Ectodermal cell (in vitro differentiated cells): Measurements from ENCODE around the gene TMUB1.

Experiments used
- H3K27ac ChIP-seq: 2 replicates; pipeline ENCODE4 v1.7.0; 2013; ENCODE audit warnings: mild to moderate bottlenecking, low read depth, low read length; ENCODE audit not compliant: insufficient read depth, poor library complexity, severe bottlenecking
- H3K27me3 ChIP-seq: 2 replicates; pipeline ENCODE4 v1.7.0; 2013; ENCODE audit warnings: mild to moderate bottlenecking, low read length; ENCODE audit not compliant: insufficient read depth, control insufficient read depth, poor library complexity, severe bottlenecking
- H3K36me3 ChIP-seq: one replicate; pipeline ENCODE4 v1.7.0; 2013; ENCODE audit warnings: low read length; ENCODE audit not compliant: control insufficient read depth, insufficient read depth
- H3K4me1 ChIP-seq: one replicate; pipeline ENCODE4 v1.7.0; 2013; ENCODE audit warnings: low read length; ENCODE audit not compliant: control insufficient read depth, insufficient read depth
- H3K4me3 ChIP-seq: 2 replicates; pipeline ENCODE4 v1.7.0; 2013; ENCODE audit warnings: low read depth, low read length, control low read depth; ENCODE audit not compliant: insufficient read depth
- H3K9me3 ChIP-seq: 2 replicates; pipeline ENCODE4 v1.7.0; 2013; ENCODE audit warnings: mild to moderate bottlenecking, low read length, moderate library complexity; ENCODE audit not compliant: control insufficient read depth
- WGBS, 2 experiments: methylation state at CpG; one replicate each; pipeline ENCODE4 v1.1.7; 2013; ENCODE audit warnings: missing lambda C conversion rate in 2 of 2; 5-methylcytosine and 5-hydroxymethylcytosine counted together

The TMUB1 gene

DNA sequence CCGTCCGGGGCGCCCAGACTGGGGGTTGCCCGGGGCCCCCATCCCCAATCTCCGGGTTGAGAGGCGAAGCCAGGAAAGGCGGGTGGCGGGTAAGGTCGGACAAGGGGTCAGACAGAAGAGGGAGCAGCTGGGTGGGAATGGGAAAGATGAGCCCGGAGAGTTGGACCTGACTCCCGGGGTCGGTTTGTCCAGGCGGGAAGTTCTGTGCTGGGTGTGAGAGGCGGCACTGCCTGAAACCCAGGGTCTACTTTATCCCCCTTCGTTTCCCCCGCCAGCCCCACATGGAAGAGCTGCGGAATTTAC lies 23.2 kb downstream of the TMUB1 start:
- Histone ChIP-seq H3K27me3 (peaks cover 39% of the 10 kb centered on the region), H3K9me3 (no peaks in the 10 kb centered on the region)

DNA sequence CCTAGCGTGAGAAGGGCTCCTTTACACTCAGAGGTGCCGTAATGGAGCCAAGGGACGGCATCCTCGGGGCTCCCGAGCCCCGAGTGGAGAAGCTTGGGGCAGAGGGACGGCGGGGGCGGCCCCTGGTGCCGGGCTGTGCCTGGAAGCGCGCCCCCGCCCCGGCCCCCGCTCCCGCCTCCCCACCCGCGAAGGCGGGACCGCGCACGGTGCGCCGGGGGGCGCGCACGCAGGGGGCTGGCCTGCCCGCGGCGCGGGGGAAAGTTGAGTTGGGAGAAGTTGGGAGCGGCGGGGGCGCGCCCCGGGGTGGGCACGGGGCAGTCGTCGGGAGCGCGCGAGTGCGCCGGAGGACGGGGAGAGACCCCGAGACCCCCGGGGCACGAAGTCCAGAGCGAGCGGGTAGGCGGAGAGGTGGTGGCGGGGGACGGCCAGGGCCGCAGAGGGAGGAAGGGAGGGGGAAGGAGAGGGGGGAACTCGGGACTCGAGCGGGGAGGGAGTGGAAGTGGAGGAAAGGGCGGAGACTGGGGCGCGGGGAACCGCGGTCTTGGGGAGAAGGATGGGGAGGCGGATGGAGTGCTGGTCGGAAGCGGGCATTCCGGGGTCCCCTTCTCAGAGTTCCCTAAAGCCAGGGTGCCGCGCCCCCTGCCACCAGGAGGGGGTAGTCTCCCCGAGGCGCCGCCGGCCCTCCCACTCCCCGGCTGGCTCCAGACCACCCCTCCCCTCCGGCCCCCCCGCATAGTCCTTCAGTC lies 23.8 kb downstream of the TMUB1 start, which contains the start of gene SLC4A2:
Gene SLC4A2 (plus strand): TSS at position 223 of the 746 bp plus-strand sequence. CDS start 2,399 bp downstream, outside the sequence.
- no peaks in the 10 kb centered on the region for H3K9me3 ChIP-seq
- peaks cover 2% of the 10 kb centered on the region for H3K36me3 ChIP-seq
- 1% methylated on average over 65 to 75 of the region's 75 CpGs for WGBS, 2 experiments
- peak within 1 kb of the TSS; percentile 80 for H3K4me3 ChIP-seq
- H3K4me1 ChIP-seq = peaks cover 36% of the 10 kb centered on the region
- peak within 1 kb of the TSS; percentile 52 for H3K27ac ChIP-seq
- peaks cover 39% of the 10 kb centered on the region for H3K27me3 ChIP-seq

More for the DNA sequence above, 23.2 kb downstream of the TMUB1 start:
- Histone ChIP-seq H3K4me1 (peaks cover 36% of the 10 kb centered on the region), H3K4me3 (peak overlapping the region; percentile 80), H3K36me3 (peaks cover 7% of the 10 kb centered on the region), H3K27ac (no peak overlapping the region)
- 0 to 1% methylated on average over 17 of the region's 17 CpGs for WGBS, 2 experiments

DNA sequence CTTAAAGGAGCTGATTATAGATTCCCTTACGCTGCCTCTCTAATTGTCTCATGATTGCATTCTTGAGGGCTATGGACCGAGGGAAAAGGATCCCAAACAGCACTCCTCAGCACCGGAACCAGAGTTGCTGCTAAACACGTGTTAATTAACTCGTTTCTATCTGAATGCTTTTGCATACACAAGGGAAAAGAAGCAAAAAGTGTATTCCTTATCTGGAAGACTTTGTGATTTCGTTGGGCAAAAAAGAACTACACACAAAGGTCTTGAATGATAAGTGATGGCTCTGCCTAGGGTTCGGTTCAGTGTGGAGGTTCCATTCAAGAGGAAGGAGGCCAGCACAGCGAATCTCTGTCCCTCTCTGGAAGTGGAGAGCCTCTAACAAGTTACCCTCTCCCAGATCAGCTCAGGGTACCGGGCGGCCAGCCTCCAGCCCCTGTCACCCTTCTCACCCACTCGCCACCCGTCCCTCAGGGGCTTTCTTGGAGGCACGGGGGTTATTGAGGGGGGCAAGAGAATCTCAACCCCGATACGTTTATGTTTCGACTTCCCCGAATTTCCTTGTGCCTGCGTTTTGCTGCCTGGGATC lies 24.4 kb downstream of the TMUB1 start:
- Histone ChIP-seq H3K27me3 (peaks cover 39% of the 10 kb centered on the region), H3K27ac (peak overlapping the region; percentile 52), H3K36me3 (no peaks in the 10 kb centered on the region), H3K4me1 (peaks cover 36% of the 10 kb centered on the region), H3K4me3 (peak overlapping the region; percentile 80), H3K9me3 (no peaks in the 10 kb centered on the region)
- 19 to 20% methylated on average over 18 of the region's 18 CpGs for WGBS, 2 experiments

DNA sequence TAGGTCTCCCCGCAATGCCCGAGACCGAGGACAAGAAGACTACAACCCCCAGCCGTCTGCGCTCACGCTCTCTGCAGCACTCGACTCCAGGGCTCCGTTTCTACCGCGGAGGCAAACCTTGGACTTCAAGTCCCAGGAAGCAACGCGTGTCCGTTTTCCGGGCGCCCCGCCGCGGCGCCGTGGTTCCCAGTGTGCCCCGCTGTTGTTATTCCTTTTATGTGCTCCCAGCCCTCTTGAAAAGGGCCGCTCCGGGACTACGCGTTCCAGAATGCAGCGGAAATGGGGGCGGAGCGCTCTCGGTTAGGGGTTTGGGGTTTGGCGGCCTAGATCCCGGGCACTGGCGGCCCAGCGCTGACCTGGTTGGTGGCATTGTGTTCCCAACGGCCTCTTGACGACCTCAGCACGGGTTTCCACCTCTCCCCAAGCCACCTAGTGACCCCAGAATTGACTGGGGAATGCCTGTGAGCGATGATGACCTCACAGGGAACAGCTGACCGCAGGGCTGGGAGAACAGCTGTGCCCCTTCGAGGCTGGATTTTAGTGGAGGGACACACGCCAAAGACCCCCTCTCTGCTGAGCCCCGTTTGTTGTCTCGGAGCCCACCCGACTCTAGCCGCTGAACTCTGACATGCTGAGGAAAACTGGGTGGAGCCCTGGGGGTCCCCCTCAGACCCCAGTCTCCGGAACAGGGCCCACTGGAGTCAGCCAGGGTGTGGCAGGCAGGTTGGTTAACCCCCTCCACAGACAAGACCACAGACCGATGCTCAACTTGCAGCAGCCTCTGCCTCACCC lies 25.1 kb downstream of the TMUB1 start:
- Histone ChIP-seq H3K9me3 (no peaks in the 10 kb centered on the region), H3K4me1 (peaks cover 36% of the 10 kb centered on the region), H3K4me3 (peak overlapping the region; percentile 80), H3K36me3 (no peaks in the 10 kb centered on the region), H3K27me3 (peaks cover 39% of the 10 kb centered on the region), H3K27ac (peak overlapping the region; percentile 6)
- WGBS, 2 experiments = 6 to 8% methylated on average over 46 of the region's 46 CpGs

DNA sequence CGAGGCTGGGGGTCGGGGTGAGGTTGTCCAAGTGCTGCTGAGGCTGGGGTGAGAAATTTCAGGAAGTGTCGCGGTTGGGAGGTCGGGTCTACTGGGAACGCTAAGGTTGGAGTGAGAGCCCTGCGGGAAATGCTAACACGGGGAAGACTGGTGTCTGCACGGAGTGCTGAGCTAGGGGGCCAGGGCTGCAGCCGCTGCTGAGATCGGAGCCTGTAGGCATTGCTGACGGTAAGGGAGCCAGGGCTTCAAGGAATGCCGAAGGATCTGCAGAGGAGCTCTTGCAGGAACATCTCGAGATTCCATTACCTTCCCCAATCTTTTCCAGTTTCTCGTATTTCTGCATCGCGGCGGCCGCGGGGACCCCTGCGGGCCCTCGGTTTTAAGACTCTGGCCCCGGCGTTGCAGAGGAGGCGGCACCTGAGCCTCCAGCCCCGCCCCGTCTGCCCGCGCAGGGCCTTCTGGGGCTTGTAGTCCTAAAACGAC lies 25.7 kb downstream of the TMUB1 start, which contains the start of gene CDK5:
Gene CDK5 (minus strand): TSS at position 392 of the 483 bp plus-strand sequence. CDS start 49 bp downstream, at position 343.
- Histone ChIP-seq H3K9me3 (no peaks in the 10 kb centered on the region), H3K4me1 (peaks cover 32% of the 10 kb centered on the region), H3K27ac (peak within 1 kb of the TSS; percentile 6), H3K27me3 (peaks cover 40% of the 10 kb centered on the region), H3K4me3 (peak within 1 kb of the TSS; percentile 80), H3K36me3 (no peaks in the 10 kb centered on the region)
- WGBS, 2 experiments = 1% methylated on average over 30 of the region's 30 CpGs

DNA sequence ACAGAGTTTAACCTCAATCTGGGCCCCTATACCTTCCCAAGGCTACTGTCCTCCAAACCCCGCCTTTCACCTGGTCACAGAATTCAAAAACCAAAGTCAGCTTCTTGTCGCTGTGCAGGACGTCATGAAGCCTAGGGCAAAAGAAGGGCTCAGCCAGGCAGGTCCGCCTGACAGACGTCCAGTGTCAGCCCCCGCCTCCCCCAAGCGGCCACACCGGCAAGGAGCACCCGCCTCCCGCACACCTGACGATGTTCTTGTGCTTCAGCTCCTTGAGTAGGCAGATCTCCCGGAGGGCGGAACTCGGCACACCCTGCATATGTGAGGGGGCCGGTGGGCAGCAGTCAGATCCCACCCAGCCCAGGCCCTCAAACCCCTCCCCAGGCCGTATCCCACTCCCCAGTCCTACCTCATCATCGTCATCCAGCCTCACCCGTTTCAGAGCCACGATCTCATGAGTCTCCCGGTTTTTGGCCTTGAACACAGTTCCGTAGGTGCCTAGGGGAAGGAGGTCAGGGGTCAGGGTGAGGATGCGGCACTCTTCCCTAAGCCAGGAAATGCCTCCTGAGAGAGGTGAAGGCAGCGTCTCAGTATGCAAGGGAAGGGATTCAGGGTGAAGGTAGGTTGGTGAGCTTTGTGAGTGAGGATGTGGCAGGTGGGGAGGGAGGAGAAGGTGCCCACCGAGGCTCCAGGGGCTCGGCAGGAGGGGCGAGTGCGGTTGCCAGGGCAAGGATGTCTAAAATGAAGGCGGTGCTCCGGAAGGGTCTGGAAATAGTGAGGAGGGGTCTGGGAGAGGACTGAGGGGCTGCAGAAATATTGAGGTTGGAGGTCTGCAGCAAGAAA lies 26.4 kb downstream of the TMUB1 start:
- WGBS, 2 experiments = 23 to 29% methylated on average over 29 of the region's 29 CpGs

DNA sequence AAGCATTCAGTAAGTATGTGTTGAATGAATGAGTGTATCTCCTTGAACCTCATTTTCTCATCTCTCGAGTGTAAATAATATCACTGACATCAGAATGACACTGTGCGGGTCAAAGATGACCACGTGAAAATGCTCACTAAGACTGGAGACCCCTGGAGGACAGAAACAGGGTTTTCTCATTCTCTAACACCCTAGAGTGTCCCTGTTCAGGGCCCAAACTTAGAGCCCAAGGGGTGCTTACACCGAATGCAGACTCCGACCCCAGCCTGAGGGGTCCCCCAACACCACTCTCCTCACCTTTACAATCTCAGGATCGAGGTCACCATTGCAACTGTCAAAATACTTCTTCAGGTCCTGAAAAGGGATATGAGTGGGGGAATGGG lies 27.0 kb downstream of the TMUB1 start:
- no peaks in the 10 kb centered on the region for H3K9me3 ChIP-seq
- H3K27me3 ChIP-seq = peaks cover 42% of the 10 kb centered on the region
- WGBS, 2 experiments = 84 to 87% methylated on average over 5 to 6 of the region's 6 CpGs
- H3K36me3 ChIP-seq = no peaks in the 10 kb centered on the region
- peaks cover 21% of the 10 kb centered on the region for H3K4me1 ChIP-seq
- no peak overlapping the region for H3K4me3 ChIP-seq
- H3K27ac ChIP-seq = no peak overlapping the region

More for the DNA sequence above, 26.4 kb downstream of the TMUB1 start:
- Histone ChIP-seq H3K27me3 (peaks cover 43% of the 10 kb centered on the region), H3K4me3 (peak overlapping the region; percentile 44), H3K9me3 (no peaks in the 10 kb centered on the region), H3K27ac (no peak overlapping the region), H3K36me3 (no peaks in the 10 kb centered on the region), H3K4me1 (peaks cover 27% of the 10 kb centered on the region)

DNA sequence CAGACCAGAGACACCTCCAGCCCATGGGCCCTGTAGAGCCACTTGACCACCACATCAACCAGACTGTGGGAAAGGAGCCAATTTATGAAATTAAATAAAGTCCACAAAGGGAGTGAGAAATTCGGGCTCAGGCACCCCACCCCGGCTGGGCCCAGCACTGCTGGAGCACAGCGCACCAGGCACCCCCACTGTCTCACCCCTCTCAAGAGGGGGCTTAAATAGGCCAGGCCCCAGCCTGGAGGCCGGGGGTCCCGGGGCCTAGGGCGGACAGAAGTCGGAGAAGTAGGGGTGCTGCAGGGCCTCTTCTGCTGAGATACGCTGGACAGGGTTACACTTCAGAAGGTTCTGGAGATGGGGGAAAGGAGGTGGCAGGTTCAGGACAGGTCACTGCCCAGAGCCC lies 29.5 kb downstream of the TMUB1 start:
- Histone ChIP-seq H3K9me3 (no peaks in the 10 kb centered on the region), H3K27ac (no peak overlapping the region), H3K27me3 (peaks cover 54% of the 10 kb centered on the region), H3K36me3 (no peaks in the 10 kb centered on the region), H3K4me3 (no peak overlapping the region), H3K4me1 (peaks cover 9% of the 10 kb centered on the region)
- WGBS, 2 experiments = 91 to 93% methylated on average over 8 of the region's 8 CpGs

DNA sequence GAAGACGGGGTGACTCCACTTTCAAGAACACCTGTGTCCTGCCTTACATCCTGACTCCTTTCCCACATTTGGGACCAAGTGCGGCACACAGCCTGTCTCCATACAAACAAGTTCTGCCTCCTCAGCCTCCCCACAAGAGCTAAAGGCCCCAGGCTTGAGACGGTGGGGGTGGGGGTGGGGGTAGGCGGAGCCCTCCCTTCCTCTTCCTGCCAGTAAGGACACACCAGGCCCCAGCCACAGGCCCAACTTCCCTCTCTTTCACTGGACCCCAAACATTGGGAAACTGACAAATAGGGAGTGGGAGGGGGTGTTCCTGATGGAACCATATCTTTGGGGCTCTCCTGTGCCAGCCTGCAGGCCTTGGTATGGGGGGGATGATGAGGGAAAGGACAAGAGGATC lies 30.2 kb downstream of the TMUB1 start:
- no peak overlapping the region for H3K27ac ChIP-seq
- WGBS, 2 experiments = 81 to 84% methylated on average over 2 to 4 of the region's 4 CpGs
- H3K4me3 ChIP-seq = no peak overlapping the region
- no peaks in the 10 kb centered on the region for H3K9me3 ChIP-seq
- H3K36me3 ChIP-seq = no peaks in the 10 kb centered on the region
- peaks cover 59% of the 10 kb centered on the region for H3K27me3 ChIP-seq
- H3K4me1 ChIP-seq = peaks cover 4% of the 10 kb centered on the region
